Measurements from ENCODE around the gene ASB3. TPM values are rescaled to one million over a fixed set of nuclear protein-coding genes. Genes with fewer than 3 reads are reported as not detected.

ASB3 gene
- total and polyA plus RNA-seq, 4 donors = 2.7 to 13.6 (median 8.7) TPM

DNA sequence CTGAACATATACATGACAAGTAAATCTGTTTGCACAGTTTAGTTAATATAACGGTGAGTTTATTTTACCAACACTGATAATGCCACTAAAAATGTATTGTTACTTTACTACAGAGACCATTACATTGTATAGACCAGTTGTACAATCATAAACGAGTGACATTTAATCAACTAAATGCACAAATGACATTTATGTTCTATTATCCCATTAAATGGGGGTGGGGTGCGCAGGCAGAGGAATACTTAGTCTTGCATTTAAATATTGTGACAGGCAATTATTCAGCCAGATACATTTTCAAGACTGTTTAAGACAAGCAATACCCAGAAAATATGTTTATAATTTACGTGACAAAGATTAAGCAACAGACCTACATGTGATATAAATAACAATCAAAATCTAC lies 91.2 kb downstream of the ASB3 start:
- no peak for DNase-seq (ENCODE audit: low spot score)
- Histone ChIP-seq H3K4me1 (ENCODE audit: control insufficient read depth in 4 of 4, insufficient read depth in 4 of 4, low read length in 3 of 4) (no peaks in the 10 kb centered on the region), H3K9me3 (ENCODE audit: control insufficient read depth in 4 of 4, low read length in 3 of 4) (no peaks in the 10 kb centered on the region), H3K9ac (ENCODE audit: low read depth in 1 of 2, low read length in 2 of 2) (no peak overlapping the region), H3K27ac (ENCODE audit: low read depth in 1 of 2, low read length in 2 of 2) (no peak overlapping the region), H3K4me3 (ENCODE audit: low read depth in 1 of 3, low read length in 3 of 3) (no peak overlapping the region), H3K36me3 (ENCODE audit: control insufficient read depth in 4 of 4, insufficient read depth in 3 of 4, low read depth in 1 of 4, low read length in 3 of 4) (peaks cover 0 to 15% (median 4%) of the 10 kb centered on the region in 4 donors), H3K27me3 (ENCODE audit: control insufficient read depth in 4 of 4, insufficient read depth in 4 of 4, low read length in 3 of 4) (no peaks in the 10 kb centered on the region)
- 94% methylated on average over 4 of the region's 4 CpGs for WGBS
- TF ChIP-seq TAF1 (conservative IDR thresholded peaks at IDR 0.05) (no peak), NR2F2 (IDR thresholded peaks at IDR 0.05) (no peak), FOXA1 (IDR thresholded peaks at IDR 0.05) (no peak)

DNA sequence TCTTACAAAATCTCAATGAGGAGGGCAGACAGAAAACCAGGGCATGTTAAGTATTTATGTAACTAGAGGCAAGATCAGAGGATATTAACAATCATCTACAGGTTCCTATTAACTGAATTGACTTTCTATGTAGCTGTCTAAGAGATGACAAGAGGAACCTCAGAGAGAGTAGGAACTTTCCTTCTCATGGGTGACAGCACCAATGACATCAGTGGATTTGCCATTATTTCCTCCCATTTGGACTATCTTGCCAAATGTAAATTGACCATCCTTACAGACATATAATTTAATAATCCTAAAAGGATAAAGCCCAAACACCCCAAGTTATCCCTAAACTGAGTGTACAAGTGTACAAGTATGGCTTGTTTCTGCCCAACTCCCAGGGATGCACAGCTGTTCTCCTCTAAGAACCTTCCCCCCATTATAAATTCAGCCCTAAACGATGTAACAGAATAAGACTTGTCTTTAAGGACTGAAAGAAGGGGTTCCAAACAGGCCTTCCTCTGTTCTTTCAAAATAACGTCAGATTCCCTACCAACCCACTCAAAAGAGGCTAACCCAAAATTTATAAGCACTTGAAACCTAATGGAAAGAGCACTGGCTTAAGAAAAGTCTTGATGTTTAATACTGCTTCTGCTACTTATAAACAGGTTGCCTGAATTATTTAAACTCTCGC lies 92.5 kb downstream of the ASB3 start:
- DNase-seq (ENCODE audit: low spot score) = no peak
- Histone ChIP-seq H3K4me3 (ENCODE audit: low read depth in 1 of 3, low read length in 3 of 3) (no peak overlapping the region), H3K27me3 (ENCODE audit: control insufficient read depth in 4 of 4, insufficient read depth in 4 of 4, low read length in 3 of 4) (no peaks in the 10 kb centered on the region), H3K9me3 (ENCODE audit: control insufficient read depth in 4 of 4, low read length in 3 of 4) (no peaks in the 10 kb centered on the region), H3K36me3 (ENCODE audit: control insufficient read depth in 4 of 4, insufficient read depth in 3 of 4, low read depth in 1 of 4, low read length in 3 of 4) (peaks cover 0 to 7% (median under 1%) of the 10 kb centered on the region in 4 donors), H3K27ac (ENCODE audit: low read depth in 1 of 2, low read length in 2 of 2) (no peak overlapping the region), H3K4me1 (ENCODE audit: control insufficient read depth in 4 of 4, insufficient read depth in 4 of 4, low read length in 3 of 4) (no peaks in the 10 kb centered on the region), H3K9ac (ENCODE audit: low read depth in 1 of 2, low read length in 2 of 2) (no peak overlapping the region)
- WGBS = 97% methylated on average over 3 of the region's 3 CpGs
- TF ChIP-seq, protein P1, sequence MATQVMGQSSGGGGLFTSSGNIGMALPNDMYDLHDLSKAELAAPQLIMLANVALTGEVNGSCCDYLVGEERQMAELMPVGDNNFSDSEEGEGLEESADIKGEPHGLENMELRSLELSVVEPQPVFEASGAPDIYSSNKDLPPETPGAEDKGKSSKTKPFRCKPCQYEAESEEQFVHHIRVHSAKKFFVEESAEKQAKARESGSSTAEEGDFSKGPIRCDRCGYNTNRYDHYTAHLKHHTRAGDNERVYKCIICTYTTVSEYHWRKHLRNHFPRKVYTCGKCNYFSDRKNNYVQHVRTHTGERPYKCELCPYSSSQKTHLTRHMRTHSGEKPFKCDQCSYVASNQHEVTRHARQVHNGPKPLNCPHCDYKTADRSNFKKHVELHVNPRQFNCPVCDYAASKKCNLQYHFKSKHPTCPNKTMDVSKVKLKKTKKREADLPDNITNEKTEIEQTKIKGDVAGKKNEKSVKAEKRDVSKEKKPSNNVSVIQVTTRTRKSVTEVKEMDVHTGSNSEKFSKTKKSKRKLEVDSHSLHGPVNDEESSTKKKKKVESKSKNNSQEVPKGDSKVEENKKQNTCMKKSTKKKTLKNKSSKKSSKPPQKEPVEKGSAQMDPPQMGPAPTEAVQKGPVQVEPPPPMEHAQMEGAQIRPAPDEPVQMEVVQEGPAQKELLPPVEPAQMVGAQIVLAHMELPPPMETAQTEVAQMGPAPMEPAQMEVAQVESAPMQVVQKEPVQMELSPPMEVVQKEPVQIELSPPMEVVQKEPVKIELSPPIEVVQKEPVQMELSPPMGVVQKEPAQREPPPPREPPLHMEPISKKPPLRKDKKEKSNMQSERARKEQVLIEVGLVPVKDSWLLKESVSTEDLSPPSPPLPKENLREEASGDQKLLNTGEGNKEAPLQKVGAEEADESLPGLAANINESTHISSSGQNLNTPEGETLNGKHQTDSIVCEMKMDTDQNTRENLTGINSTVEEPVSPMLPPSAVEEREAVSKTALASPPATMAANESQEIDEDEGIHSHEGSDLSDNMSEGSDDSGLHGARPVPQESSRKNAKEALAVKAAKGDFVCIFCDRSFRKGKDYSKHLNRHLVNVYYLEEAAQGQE (IDR thresholded peaks at IDR 0.05) = no peak
- TF ChIP-seq, protein P2, sequence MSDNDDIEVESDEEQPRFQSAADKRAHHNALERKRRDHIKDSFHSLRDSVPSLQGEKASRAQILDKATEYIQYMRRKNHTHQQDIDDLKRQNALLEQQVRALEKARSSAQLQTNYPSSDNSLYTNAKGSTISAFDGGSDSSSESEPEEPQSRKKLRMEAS (IDR thresholded peaks at IDR 0.05) = no peak
- TF ChIP-seq, protein P3, sequence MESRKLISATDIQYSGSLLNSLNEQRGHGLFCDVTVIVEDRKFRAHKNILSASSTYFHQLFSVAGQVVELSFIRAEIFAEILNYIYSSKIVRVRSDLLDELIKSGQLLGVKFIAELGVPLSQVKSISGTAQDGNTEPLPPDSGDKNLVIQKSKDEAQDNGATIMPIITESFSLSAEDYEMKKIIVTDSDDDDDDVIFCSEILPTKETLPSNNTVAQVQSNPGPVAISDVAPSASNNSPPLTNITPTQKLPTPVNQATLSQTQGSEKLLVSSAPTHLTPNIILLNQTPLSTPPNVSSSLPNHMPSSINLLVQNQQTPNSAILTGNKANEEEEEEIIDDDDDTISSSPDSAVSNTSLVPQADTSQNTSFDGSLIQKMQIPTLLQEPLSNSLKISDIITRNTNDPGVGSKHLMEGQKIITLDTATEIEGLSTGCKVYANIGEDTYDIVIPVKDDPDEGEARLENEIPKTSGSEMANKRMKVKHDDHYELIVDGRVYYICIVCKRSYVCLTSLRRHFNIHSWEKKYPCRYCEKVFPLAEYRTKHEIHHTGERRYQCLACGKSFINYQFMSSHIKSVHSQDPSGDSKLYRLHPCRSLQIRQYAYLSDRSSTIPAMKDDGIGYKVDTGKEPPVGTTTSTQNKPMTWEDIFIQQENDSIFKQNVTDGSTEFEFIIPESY (IDR thresholded peaks at IDR 0.05) = no peak
- TF ChIP-seq HNF4G (IDR thresholded peaks at IDR 0.05) (no peak), SP1 (IDR thresholded peaks at IDR 0.05) (no peak), FOXA1 (IDR thresholded peaks at IDR 0.05) (no peak), RXRA (IDR thresholded peaks at IDR 0.05) (no peak)
- TF ChIP-seq, protein P4, sequence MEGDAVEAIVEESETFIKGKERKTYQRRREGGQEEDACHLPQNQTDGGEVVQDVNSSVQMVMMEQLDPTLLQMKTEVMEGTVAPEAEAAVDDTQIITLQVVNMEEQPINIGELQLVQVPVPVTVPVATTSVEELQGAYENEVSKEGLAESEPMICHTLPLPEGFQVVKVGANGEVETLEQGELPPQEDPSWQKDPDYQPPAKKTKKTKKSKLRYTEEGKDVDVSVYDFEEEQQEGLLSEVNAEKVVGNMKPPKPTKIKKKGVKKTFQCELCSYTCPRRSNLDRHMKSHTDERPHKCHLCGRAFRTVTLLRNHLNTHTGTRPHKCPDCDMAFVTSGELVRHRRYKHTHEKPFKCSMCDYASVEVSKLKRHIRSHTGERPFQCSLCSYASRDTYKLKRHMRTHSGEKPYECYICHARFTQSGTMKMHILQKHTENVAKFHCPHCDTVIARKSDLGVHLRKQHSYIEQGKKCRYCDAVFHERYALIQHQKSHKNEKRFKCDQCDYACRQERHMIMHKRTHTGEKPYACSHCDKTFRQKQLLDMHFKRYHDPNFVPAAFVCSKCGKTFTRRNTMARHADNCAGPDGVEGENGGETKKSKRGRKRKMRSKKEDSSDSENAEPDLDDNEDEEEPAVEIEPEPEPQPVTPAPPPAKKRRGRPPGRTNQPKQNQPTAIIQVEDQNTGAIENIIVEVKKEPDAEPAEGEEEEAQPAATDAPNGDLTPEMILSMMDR (IDR thresholded peaks at IDR 0.05; ENCODE audit: low read depth, low read length, missing input control) = no peak
